SK-N-SH (cell line): Measurements from ENCODE around the gene IGF2BP3.

Experiments used
- TF ChIP-seq, protein P1 (sequence below): fragments of 200-600 bp; sonication (generic); IDR thresholded peaks from 2 replicates; pipeline ENCODE4 v1.6.1; 2017; ENCODE audit warnings: antibody characterized with exemption, mild to moderate bottlenecking, moderate library complexity
- TF ChIP-seq, protein P2 (sequence below): IDR thresholded peaks from 2 replicates; pipeline ENCODE4 v1.6.1; 2012; ENCODE audit warnings: mild to moderate bottlenecking, low read depth, low read length, moderate library complexity

DNA sequence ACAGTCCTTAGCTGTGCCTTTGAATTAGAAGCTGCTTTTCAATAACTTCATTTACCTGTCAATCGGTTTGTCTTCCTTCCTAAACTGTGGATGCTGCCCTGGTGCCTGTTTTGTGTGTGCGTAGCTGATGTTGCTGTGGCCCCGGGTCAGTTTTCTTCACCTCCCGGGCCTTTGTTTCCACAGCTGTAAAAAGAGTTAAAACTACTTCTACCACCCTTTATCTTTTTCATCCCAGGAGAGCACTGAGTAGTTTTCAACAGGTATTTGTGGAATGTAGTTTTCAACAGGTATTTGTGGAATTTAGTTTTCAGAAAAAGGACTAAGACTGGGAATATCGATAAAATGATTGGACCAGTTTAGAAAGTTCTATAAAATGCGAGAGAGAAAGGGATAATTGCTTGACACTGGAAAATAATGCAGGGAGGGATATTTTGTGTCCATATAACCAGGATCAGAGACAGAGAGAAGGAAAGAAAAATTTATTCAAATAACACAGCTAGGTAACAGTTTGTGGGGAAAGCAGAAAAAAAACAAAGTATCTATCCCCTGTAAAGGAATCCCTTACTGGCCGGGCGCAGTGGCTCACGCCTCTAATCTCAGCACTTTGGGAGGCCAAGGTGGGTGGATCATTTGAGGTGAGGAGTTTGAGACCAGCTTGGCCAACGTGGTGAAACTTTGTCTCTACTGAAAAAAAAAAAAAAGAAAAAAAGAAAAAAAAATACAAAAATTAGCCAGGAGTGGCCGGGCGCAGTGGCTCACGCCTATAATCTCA is 15.9 kb upstream of the IGF2BP3 start:
- TF ChIP-seq, protein P1, sequence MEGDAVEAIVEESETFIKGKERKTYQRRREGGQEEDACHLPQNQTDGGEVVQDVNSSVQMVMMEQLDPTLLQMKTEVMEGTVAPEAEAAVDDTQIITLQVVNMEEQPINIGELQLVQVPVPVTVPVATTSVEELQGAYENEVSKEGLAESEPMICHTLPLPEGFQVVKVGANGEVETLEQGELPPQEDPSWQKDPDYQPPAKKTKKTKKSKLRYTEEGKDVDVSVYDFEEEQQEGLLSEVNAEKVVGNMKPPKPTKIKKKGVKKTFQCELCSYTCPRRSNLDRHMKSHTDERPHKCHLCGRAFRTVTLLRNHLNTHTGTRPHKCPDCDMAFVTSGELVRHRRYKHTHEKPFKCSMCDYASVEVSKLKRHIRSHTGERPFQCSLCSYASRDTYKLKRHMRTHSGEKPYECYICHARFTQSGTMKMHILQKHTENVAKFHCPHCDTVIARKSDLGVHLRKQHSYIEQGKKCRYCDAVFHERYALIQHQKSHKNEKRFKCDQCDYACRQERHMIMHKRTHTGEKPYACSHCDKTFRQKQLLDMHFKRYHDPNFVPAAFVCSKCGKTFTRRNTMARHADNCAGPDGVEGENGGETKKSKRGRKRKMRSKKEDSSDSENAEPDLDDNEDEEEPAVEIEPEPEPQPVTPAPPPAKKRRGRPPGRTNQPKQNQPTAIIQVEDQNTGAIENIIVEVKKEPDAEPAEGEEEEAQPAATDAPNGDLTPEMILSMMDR = no peak
- TF ChIP-seq, protein P2, sequence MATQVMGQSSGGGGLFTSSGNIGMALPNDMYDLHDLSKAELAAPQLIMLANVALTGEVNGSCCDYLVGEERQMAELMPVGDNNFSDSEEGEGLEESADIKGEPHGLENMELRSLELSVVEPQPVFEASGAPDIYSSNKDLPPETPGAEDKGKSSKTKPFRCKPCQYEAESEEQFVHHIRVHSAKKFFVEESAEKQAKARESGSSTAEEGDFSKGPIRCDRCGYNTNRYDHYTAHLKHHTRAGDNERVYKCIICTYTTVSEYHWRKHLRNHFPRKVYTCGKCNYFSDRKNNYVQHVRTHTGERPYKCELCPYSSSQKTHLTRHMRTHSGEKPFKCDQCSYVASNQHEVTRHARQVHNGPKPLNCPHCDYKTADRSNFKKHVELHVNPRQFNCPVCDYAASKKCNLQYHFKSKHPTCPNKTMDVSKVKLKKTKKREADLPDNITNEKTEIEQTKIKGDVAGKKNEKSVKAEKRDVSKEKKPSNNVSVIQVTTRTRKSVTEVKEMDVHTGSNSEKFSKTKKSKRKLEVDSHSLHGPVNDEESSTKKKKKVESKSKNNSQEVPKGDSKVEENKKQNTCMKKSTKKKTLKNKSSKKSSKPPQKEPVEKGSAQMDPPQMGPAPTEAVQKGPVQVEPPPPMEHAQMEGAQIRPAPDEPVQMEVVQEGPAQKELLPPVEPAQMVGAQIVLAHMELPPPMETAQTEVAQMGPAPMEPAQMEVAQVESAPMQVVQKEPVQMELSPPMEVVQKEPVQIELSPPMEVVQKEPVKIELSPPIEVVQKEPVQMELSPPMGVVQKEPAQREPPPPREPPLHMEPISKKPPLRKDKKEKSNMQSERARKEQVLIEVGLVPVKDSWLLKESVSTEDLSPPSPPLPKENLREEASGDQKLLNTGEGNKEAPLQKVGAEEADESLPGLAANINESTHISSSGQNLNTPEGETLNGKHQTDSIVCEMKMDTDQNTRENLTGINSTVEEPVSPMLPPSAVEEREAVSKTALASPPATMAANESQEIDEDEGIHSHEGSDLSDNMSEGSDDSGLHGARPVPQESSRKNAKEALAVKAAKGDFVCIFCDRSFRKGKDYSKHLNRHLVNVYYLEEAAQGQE = no peak
